Activated naive CD8-positive, alpha-beta T cell (primary cell): Measurements from ENCODE around the gene NCK1.
A peak's percentile ranks its signal among the peaks of the same experiment; 100 is the strongest.

Source experiments
- H3K27ac Mint-ChIP-seq: one replicate; pipeline ENCODE4 v1.8.0; 2021; ENCODE audit warnings: mixed read lengths
- H3K27me3 Mint-ChIP-seq: one replicate; pipeline ENCODE4 v1.8.0; 2021; ENCODE audit warnings: mixed read lengths
- H3K36me3 Mint-ChIP-seq: one replicate; pipeline ENCODE4 v1.8.0; 2021; ENCODE audit warnings: mixed read lengths
- H3K4me1 Mint-ChIP-seq: one replicate; pipeline ENCODE4 v1.8.0; 2021; ENCODE audit warnings: low read depth, mixed read lengths
- H3K4me3 Mint-ChIP-seq: one replicate; pipeline ENCODE4 v1.8.0; 2021; ENCODE audit warnings: mild to moderate bottlenecking, mixed read lengths
- H3K9me3 Mint-ChIP-seq: one replicate; pipeline ENCODE4 v1.8.0; 2021; ENCODE audit warnings: low read depth, mixed read lengths

Gene NCK1

GRCh38 chr3:136938334-136938733 is 76.3 kb downstream of the NCK1 start:
- Mint-ChIP-seq H3K36me3 (peaks cover 20% of the 10 kb centered on the region), H3K27ac (no peak overlapping the region), H3K4me1 (peaks cover 67% of the 10 kb centered on the region), H3K9me3 (no peaks in the 10 kb centered on the region), H3K27me3 (no peaks in the 10 kb centered on the region), H3K4me3 (no peak overlapping the region)

- Mint-ChIP-seq H3K36me3 (peaks cover 20% of the 10 kb centered on the region), H3K9me3 (no peaks in the 10 kb centered on the region), H3K4me1 (peaks cover 66% of the 10 kb centered on the region), H3K27me3 (no peaks in the 10 kb centered on the region), H3K4me3 (peak overlapping the region; percentile 62), H3K27ac (no peak overlapping the region)
These were observed 77.5 kb downstream of the NCK1 start for GRCh38 chr3:136939489-136939888.

GRCh38 chr3:136942803-136943202 is 80.8 kb downstream of the NCK1 start:
- Mint-ChIP-seq H3K27me3 (no peaks in the 10 kb centered on the region), H3K36me3 (peaks cover 9% of the 10 kb centered on the region), H3K9me3 (no peaks in the 10 kb centered on the region), H3K4me3 (no peak overlapping the region), H3K27ac (no peak overlapping the region), H3K4me1 (peaks cover 53% of the 10 kb centered on the region)

- H3K4me1 Mint-ChIP-seq, result peaks cover 48% of the 10 kb centered on the region
- H3K27me3 Mint-ChIP-seq, result no peaks in the 10 kb centered on the region
These were observed 81.4 kb downstream of the NCK1 start for GRCh38 chr3:136943436-136943835.

GRCh38 chr3:136946978-136947377 is 85.0 kb downstream of the NCK1 start:
- Mint-ChIP-seq H3K27me3 (no peaks in the 10 kb centered on the region), H3K4me3 (no peak overlapping the region), H3K4me1 (peaks cover 25% of the 10 kb centered on the region), H3K9me3 (no peaks in the 10 kb centered on the region), H3K27ac (no peak overlapping the region), H3K36me3 (peaks cover 9% of the 10 kb centered on the region)

More at GRCh38 chr3:136943436-136943835, 81.4 kb downstream of the NCK1 start:
- no peaks in the 10 kb centered on the region for H3K9me3 Mint-ChIP-seq
- no peak overlapping the region for H3K27ac Mint-ChIP-seq
- H3K36me3 Mint-ChIP-seq, result peaks cover 9% of the 10 kb centered on the region
- no peak overlapping the region for H3K4me3 Mint-ChIP-seq

- H3K27ac Mint-ChIP-seq, result no peak overlapping the region
- H3K27me3 Mint-ChIP-seq, result no peaks in the 10 kb centered on the region
- H3K4me3 Mint-ChIP-seq, result no peak overlapping the region
- peaks cover 9% of the 10 kb centered on the region for H3K36me3 Mint-ChIP-seq
- H3K4me1 Mint-ChIP-seq, result peaks cover 20% of the 10 kb centered on the region
- H3K9me3 Mint-ChIP-seq, result no peaks in the 10 kb centered on the region
These were observed 85.5 kb downstream of the NCK1 start for GRCh38 chr3:136947477-136947876.

GRCh38 chr3:136949146-136949545 is 87.1 kb downstream of the NCK1 start:
- Mint-ChIP-seq H3K4me3 (no peak overlapping the region), H3K27ac (no peak overlapping the region), H3K36me3 (peaks cover 6% of the 10 kb centered on the region), H3K4me1 (peaks cover 10% of the 10 kb centered on the region), H3K9me3 (no peaks in the 10 kb centered on the region), H3K27me3 (no peaks in the 10 kb centered on the region)

- Mint-ChIP-seq H3K27ac (no peak overlapping the region), H3K4me3 (no peak overlapping the region), H3K27me3 (no peaks in the 10 kb centered on the region), H3K36me3 (peaks cover 6% of the 10 kb centered on the region), H3K9me3 (no peaks in the 10 kb centered on the region), H3K4me1 (peaks cover 10% of the 10 kb centered on the region)
These were observed 87.7 kb downstream of the NCK1 start for GRCh38 chr3:136949708-136950107.

GRCh38 chr3:136950623-136951022 is 88.6 kb downstream of the NCK1 start:
- H3K4me3 Mint-ChIP-seq, result no peak overlapping the region

GRCh38 chr3:136952292-136952691 is 90.3 kb downstream of the NCK1 start:
- no peak overlapping the region for H3K4me3 Mint-ChIP-seq
- H3K27ac Mint-ChIP-seq, result no peak overlapping the region
- H3K27me3 Mint-ChIP-seq, result no peaks in the 10 kb centered on the region
- H3K4me1 Mint-ChIP-seq, result peaks cover 20% of the 10 kb centered on the region
- no peaks in the 10 kb centered on the region for H3K9me3 Mint-ChIP-seq
- H3K36me3 Mint-ChIP-seq, result peaks cover 2% of the 10 kb centered on the region

More at GRCh38 chr3:136950623-136951022, 88.6 kb downstream of the NCK1 start:
- H3K27ac Mint-ChIP-seq, result no peak overlapping the region
- peaks cover 18% of the 10 kb centered on the region for H3K4me1 Mint-ChIP-seq
- H3K27me3 Mint-ChIP-seq, result no peaks in the 10 kb centered on the region
- peaks cover 4% of the 10 kb centered on the region for H3K36me3 Mint-ChIP-seq
- H3K9me3 Mint-ChIP-seq, result no peaks in the 10 kb centered on the region

- Mint-ChIP-seq H3K9me3 (no peaks in the 10 kb centered on the region), H3K4me3 (no peak overlapping the region), H3K36me3 (no peaks in the 10 kb centered on the region), H3K27me3 (no peaks in the 10 kb centered on the region), H3K27ac (no peak overlapping the region), H3K4me1 (peaks cover 13% of the 10 kb centered on the region)
These were observed 92.2 kb downstream of the NCK1 start for GRCh38 chr3:136954251-136954650.

- H3K36me3 Mint-ChIP-seq, result no peaks in the 10 kb centered on the region
- peak overlapping the region; percentile 13 for H3K27ac Mint-ChIP-seq
- no peak overlapping the region for H3K4me3 Mint-ChIP-seq
- H3K27me3 Mint-ChIP-seq, result no peaks in the 10 kb centered on the region
- H3K9me3 Mint-ChIP-seq, result no peaks in the 10 kb centered on the region
- peaks cover 13% of the 10 kb centered on the region for H3K4me1 Mint-ChIP-seq
These were observed 93.2 kb downstream of the NCK1 start for GRCh38 chr3:136954980-136955780.

GRCh38 chr3:136955813-136956212 is 93.8 kb downstream of the NCK1 start:
- no peaks in the 10 kb centered on the region for H3K27me3 Mint-ChIP-seq
- H3K36me3 Mint-ChIP-seq, result peaks cover 3% of the 10 kb centered on the region
- H3K4me3 Mint-ChIP-seq, result no peak overlapping the region
- no peak overlapping the region for H3K27ac Mint-ChIP-seq
- no peaks in the 10 kb centered on the region for H3K9me3 Mint-ChIP-seq
- H3K4me1 Mint-ChIP-seq, result peaks cover 13% of the 10 kb centered on the region

- H3K9me3 Mint-ChIP-seq, result no peaks in the 10 kb centered on the region
- H3K4me1 Mint-ChIP-seq, result peaks cover 13% of the 10 kb centered on the region
- H3K27me3 Mint-ChIP-seq, result no peaks in the 10 kb centered on the region
- H3K4me3 Mint-ChIP-seq, result no peak overlapping the region
- H3K36me3 Mint-ChIP-seq, result peaks cover 3% of the 10 kb centered on the region
- no peak overlapping the region for H3K27ac Mint-ChIP-seq
These were observed 95.0 kb downstream of the NCK1 start for GRCh38 chr3:136956971-136957370.

- H3K4me1 Mint-ChIP-seq, result peaks cover 13% of the 10 kb centered on the region
- H3K36me3 Mint-ChIP-seq, result peaks cover 3% of the 10 kb centered on the region
- no peak within 1 kb of the TSS for H3K4me3 Mint-ChIP-seq
- no peaks in the 10 kb centered on the region for H3K27me3 Mint-ChIP-seq
- no peaks in the 10 kb centered on the region for H3K9me3 Mint-ChIP-seq
- no peak within 1 kb of the TSS for H3K27ac Mint-ChIP-seq
These were observed 95.8 kb downstream of the NCK1 start, which contains the start of gene IL20RB for GRCh38 chr3:136957751-136958288. IL20RB (plus strand) TSS chr3:136957983; CDS start chr3:136958114, 131 bp downstream.
